ENCODE results near the gene CNGB1. TPM values are rescaled to one million over a fixed set of nuclear protein-coding genes. Genes with fewer than 3 reads are reported as not detected.

Gene CNGB1
- total and polyA plus RNA-seq, 2 donors from 2014 or later = not detected

DNA sequence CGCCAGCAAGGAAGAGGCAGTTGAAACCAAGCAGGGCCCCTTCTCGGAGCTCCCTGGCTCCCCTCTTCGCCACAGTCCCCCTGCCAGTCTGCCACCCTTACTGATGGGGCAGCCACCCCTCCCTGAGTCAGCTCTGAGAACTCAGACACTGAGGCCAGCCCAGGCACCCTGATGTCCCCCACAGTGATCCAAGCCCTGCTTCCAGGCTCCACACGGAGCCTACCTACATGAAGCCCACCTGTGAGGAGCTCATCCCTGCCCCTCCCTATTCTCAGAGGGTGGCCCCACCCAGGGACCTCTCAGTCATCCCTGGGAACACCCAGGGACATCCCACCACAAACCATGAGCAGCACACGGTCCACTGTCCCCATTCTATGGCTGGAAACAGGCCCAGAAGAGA is 8.9 kb downstream of the CNGB1 start:
- Histone ChIP-seq H3K4me1 (ENCODE audit: control insufficient read depth in 2 of 3, insufficient read depth in 2 of 3, low read depth in 1 of 3, low read length in 3 of 3) (no peaks in the 10 kb centered on the region), H3K27me3 (ENCODE audit: control insufficient read depth, insufficient read depth, low read length) (no peaks in the 10 kb centered on the region), H3K9ac (ENCODE audit: low read length in 3 of 3) (no peak overlapping the region), H3K27ac (ENCODE audit: low read depth in 2 of 2, low read length in 2 of 2) (no peak overlapping the region), H3K4me3 (ENCODE audit: low read length in 3 of 3) (no peak overlapping the region), H3K9me3 (ENCODE audit: control insufficient read depth in 2 of 3, insufficient read depth in 1 of 3, low read length in 3 of 3) (no peaks in the 10 kb centered on the region), H3K36me3 (ENCODE audit: control insufficient read depth in 2 of 3, insufficient read depth in 3 of 3, low read length in 3 of 3) (no peaks in the 10 kb centered on the region)
- FAIRE-seq (no peak), DNase-seq (no peak)
- intact Hi-C loops (cut with DNase I) = no loop called here
- TF ChIP-seq, protein P1, sequence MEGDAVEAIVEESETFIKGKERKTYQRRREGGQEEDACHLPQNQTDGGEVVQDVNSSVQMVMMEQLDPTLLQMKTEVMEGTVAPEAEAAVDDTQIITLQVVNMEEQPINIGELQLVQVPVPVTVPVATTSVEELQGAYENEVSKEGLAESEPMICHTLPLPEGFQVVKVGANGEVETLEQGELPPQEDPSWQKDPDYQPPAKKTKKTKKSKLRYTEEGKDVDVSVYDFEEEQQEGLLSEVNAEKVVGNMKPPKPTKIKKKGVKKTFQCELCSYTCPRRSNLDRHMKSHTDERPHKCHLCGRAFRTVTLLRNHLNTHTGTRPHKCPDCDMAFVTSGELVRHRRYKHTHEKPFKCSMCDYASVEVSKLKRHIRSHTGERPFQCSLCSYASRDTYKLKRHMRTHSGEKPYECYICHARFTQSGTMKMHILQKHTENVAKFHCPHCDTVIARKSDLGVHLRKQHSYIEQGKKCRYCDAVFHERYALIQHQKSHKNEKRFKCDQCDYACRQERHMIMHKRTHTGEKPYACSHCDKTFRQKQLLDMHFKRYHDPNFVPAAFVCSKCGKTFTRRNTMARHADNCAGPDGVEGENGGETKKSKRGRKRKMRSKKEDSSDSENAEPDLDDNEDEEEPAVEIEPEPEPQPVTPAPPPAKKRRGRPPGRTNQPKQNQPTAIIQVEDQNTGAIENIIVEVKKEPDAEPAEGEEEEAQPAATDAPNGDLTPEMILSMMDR (IDR thresholded peaks at IDR 0.05; ENCODE audit: borderline replicate concordance, extremely low read depth, insufficient read depth) = no peak

DNA sequence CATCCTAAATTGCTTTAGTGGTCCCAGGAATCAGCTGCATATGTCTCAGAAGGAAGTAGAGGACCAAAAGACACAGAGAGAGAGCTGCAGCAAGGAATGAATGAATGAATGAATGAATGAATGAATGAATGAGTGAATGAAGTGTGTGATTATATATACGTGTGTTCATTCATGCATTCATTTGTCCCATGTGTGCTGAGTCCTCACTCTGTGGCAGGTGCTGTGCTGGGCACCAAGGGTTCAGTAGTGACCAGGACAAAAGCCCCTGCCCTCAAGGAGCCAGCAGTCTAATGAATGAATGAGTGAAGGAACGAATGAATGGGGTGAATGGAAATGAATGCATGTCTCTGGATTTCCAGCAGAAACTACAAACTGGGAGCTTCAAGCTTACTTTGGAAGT is 9.4 kb downstream of the CNGB1 start:
- Histone ChIP-seq H3K4me3 (ENCODE audit: low read length in 3 of 3) (no peak overlapping the region), H3K36me3 (ENCODE audit: control insufficient read depth in 2 of 3, insufficient read depth in 3 of 3, low read length in 3 of 3) (no peaks in the 10 kb centered on the region), H3K9ac (ENCODE audit: low read length in 3 of 3) (no peak overlapping the region), H3K27me3 (ENCODE audit: control insufficient read depth, insufficient read depth, low read length) (no peaks in the 10 kb centered on the region), H3K4me1 (ENCODE audit: control insufficient read depth in 2 of 3, insufficient read depth in 2 of 3, low read depth in 1 of 3, low read length in 3 of 3) (no peaks in the 10 kb centered on the region), H3K27ac (ENCODE audit: low read depth in 2 of 2, low read length in 2 of 2) (no peak overlapping the region), H3K9me3 (ENCODE audit: control insufficient read depth in 2 of 3, insufficient read depth in 1 of 3, low read length in 3 of 3) (no peaks in the 10 kb centered on the region)
- DNase-seq (no peak), FAIRE-seq (no peak)
- intact Hi-C loops (cut with DNase I) = no loop called here
- TF ChIP-seq, protein P1 (IDR thresholded peaks at IDR 0.05; ENCODE audit: borderline replicate concordance, extremely low read depth, insufficient read depth) = no peak

DNA sequence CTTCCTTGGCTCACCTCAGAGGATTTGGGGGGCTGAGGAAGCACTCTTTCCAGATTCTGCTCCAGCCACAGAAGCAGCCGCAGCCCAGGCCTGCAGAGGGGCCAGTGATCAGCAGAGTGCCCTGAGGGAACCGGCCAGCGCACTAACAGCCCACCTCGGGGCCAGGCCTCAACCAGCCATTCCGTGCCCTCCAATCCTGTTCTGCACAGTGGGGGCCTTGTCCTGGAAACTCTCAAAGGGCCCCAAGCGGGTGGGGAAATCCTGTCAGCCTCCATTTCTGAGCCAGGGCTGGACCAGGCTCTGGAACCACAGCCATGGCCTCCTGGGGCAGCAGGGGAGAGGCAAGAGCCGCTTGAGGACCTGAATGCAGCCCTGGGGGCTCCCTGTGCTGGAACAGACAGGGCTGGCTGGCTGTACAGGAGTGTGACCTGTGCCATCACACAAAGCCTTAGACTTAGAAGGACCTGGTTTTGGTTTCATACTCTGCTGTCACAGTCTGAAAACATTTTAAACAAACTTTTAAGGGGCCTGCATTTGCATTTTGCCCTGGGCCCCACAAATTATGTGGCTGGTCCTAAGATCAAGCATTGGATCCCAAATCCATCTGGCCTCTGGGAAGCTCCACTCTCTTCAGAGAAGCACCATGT is 10.0 kb downstream of the CNGB1 start:
- no peak for FAIRE-seq
- TF ChIP-seq, protein P1 (IDR thresholded peaks at IDR 0.05; ENCODE audit: borderline replicate concordance, extremely low read depth, insufficient read depth) = no peak
- intact Hi-C loops (cut with DNase I) = no loop called here

DNA sequence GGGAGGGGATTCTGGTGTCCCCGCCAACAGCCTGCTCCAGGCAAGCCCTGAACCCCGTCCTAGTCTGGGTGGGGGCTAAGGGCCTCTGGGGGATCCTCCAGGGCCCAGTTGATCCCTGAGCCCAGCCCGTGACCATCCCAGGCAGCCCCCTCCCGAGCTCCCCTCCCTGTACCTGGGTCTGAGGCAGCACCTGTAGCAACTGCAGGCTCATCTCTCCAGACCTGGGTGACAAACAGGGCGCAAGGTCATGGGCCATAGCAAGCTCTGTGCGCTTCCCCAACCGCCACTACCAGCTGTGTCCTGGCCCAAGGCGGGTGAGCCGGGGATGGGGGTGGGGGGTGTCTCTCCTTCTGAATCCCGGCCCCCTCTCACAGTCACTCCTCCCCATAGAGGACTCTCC is 10.6 kb downstream of the CNGB1 start:
- no peak for FAIRE-seq
- Histone ChIP-seq H3K36me3 (ENCODE audit: control insufficient read depth in 2 of 3, insufficient read depth in 3 of 3, low read length in 3 of 3) (no peaks in the 10 kb centered on the region), H3K27me3 (ENCODE audit: control insufficient read depth, insufficient read depth, low read length) (no peaks in the 10 kb centered on the region), H3K27ac (ENCODE audit: low read depth in 2 of 2, low read length in 2 of 2) (no peak overlapping the region), H3K9me3 (ENCODE audit: control insufficient read depth in 2 of 3, insufficient read depth in 1 of 3, low read length in 3 of 3) (no peaks in the 10 kb centered on the region), H3K4me3 (ENCODE audit: low read length in 3 of 3) (no peak overlapping the region), H3K4me1 (ENCODE audit: control insufficient read depth in 2 of 3, insufficient read depth in 2 of 3, low read depth in 1 of 3, low read length in 3 of 3) (no peaks in the 10 kb centered on the region), H3K9ac (ENCODE audit: low read length in 3 of 3) (no peak overlapping the region)
- intact Hi-C loops (cut with DNase I) = no loop called here
- DNase-seq = no peak
- TF ChIP-seq, protein P1 (IDR thresholded peaks at IDR 0.05; ENCODE audit: borderline replicate concordance, extremely low read depth, insufficient read depth) = no peak

More for the DNA sequence above, 10.0 kb downstream of the CNGB1 start:
- H3K36me3 ChIP-seq (ENCODE audit: control insufficient read depth in 2 of 3, insufficient read depth in 3 of 3, low read length in 3 of 3) = no peaks in the 10 kb centered on the region
- H3K9me3 ChIP-seq (ENCODE audit: control insufficient read depth in 2 of 3, insufficient read depth in 1 of 3, low read length in 3 of 3) = no peaks in the 10 kb centered on the region
- no peak overlapping the region for H3K9ac ChIP-seq (ENCODE audit: low read length in 3 of 3)
- H3K27me3 ChIP-seq (ENCODE audit: control insufficient read depth, insufficient read depth, low read length) = no peaks in the 10 kb centered on the region
- no peak for DNase-seq
- no peaks in the 10 kb centered on the region for H3K4me1 ChIP-seq (ENCODE audit: control insufficient read depth in 2 of 3, insufficient read depth in 2 of 3, low read depth in 1 of 3, low read length in 3 of 3)
- no peak overlapping the region for H3K27ac ChIP-seq (ENCODE audit: low read depth in 2 of 2, low read length in 2 of 2)
- H3K4me3 ChIP-seq (ENCODE audit: low read length in 3 of 3) = no peak overlapping the region
